Measurements from ENCODE around the gene ACTG2. TPM values are rescaled to one million over a fixed set of nuclear protein-coding genes. Genes with fewer than 3 reads are reported as not detected.
"Not testable (repeated sequence)": the region's sequence is repeated elsewhere in the genome, so short reads cannot be mapped to it uniquely, and the experiment has no call there.

Gene ACTG2
- total and polyA plus RNA-seq, 9 donors: 1.3 to 38.2 (median 9.9) TPM

DNA sequence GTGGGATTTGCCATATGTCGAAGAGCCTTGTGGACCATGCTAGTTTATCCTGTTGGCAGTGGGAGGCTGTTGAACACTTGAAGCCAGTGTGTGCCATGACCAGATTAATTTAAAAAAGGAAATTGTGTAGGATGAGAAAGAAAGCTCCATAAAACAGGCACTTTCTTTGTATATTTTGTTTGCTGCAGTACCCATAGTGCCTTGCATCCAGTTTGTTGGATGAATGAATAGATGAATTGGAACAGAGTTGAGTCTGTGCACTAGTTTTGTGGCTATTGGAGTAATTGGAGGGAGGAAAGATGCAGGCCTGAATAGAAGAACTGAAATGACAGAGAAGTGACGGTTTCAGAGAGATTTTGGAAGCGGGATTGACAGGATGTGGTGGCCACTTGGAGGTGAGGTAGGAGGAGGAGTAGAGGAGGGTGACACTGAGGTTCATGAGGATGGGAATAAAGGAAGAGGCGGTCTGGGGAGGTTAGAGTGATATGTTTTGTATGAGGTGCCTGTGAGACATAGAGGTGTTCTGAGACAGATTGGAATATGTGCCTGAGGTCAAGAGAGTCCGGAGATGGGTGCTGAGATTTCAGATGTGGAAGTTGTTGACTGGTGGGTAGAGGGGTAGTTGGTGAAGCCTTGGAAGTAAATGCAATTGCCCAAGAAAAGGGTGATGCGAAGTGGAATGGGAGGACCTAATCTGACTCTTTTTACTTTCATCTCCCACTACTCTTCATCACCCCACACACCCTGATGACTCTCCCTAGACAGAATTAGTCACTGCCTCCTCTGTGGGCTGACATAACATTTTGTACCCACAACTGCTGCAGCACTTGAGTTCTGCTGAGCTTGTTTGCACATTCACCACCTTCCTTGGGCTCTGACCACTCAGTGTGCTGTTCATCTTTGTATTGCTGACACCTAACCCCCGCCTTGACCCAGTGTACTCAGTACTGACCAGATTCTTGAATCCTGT, 39.0 kb downstream of the ACTG2 start:
- WGBS (ENCODE audit: insufficient coverage): 93% methylated on average over 5 of the region's 7 CpGs
- no peaks in the 10 kb centered on the region for H3K27me3 ChIP-seq (ENCODE audit: control insufficient read depth, insufficient read depth, low read length)
- H3K4me1 ChIP-seq (ENCODE audit: control insufficient read depth, insufficient read depth, low read length): peaks cover 11% of the 10 kb centered on the region
- no peak overlapping the region for H3K4me3 ChIP-seq (ENCODE audit: low read length)
- peaks cover 17% of the 10 kb centered on the region for H3K36me3 ChIP-seq (ENCODE audit: control insufficient read depth, insufficient read depth, low read length)
- no peak overlapping the region for H3K27ac ChIP-seq (ENCODE audit: low read length)
- no peaks in the 10 kb centered on the region for H3K9me3 ChIP-seq (replicated peaks; ENCODE audit: control insufficient read depth, low read depth, low read length)
- no peak for DNase-seq

DNA sequence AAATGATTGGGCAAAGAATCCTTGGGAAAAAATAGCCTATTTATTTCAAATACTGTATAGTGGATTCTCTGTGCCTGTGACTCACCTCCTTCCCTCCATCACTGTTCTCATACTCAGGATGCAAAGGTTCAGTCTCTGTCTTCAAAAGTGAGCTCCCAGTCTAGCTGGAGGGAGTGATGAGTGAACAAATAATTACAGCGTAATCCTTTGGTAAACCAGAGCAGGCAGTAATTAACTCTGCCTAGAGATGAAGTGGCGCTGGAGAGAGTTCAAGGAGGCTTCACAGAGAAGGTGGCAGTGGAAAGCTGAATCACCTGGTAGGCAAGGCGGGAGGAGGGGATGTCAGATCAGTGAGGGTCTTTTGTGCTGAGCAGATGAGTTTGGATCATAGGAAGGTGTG, 40.4 kb downstream of the ACTG2 start:
- Histone ChIP-seq H3K27me3 (ENCODE audit: control insufficient read depth, insufficient read depth, low read length) (no peaks in the 10 kb centered on the region), H3K36me3 (ENCODE audit: control insufficient read depth, insufficient read depth, low read length) (peaks cover 24% of the 10 kb centered on the region), H3K27ac (ENCODE audit: low read length) (no peak overlapping the region), H3K4me3 (ENCODE audit: low read length) (no peak overlapping the region), H3K9me3 (replicated peaks; ENCODE audit: control insufficient read depth, low read depth, low read length) (no peaks in the 10 kb centered on the region), H3K4me1 (ENCODE audit: control insufficient read depth, insufficient read depth, low read length) (peaks cover 8% of the 10 kb centered on the region)
- 94% methylated on average over 3 of the region's 3 CpGs for WGBS (ENCODE audit: insufficient coverage)
- no peak for DNase-seq

GRCh38 chr2:73935641-73936040, 42.8 kb downstream of the ACTG2 start:
- no peaks in the 10 kb centered on the region for H3K4me1 ChIP-seq (ENCODE audit: control insufficient read depth, insufficient read depth, low read length)
- H3K4me3 ChIP-seq (ENCODE audit: low read length): no peak overlapping the region
- H3K9me3 ChIP-seq (replicated peaks; ENCODE audit: control insufficient read depth, low read depth, low read length): no peaks in the 10 kb centered on the region
- H3K27ac ChIP-seq (ENCODE audit: low read length): no peak overlapping the region
- H3K27me3 ChIP-seq (ENCODE audit: control insufficient read depth, insufficient read depth, low read length): no peaks in the 10 kb centered on the region
- DNase-seq: no peak
- peaks cover 28% of the 10 kb centered on the region for H3K36me3 ChIP-seq (ENCODE audit: control insufficient read depth, insufficient read depth, low read length)

GRCh38 chr2:73937103-73937885, 44.5 kb downstream of the ACTG2 start:
- DNase-seq: no peak
- no peaks in the 10 kb centered on the region for H3K9me3 ChIP-seq (replicated peaks; ENCODE audit: control insufficient read depth, low read depth, low read length)
- no peaks in the 10 kb centered on the region for H3K27me3 ChIP-seq (ENCODE audit: control insufficient read depth, insufficient read depth, low read length)
- H3K36me3 ChIP-seq (ENCODE audit: control insufficient read depth, insufficient read depth, low read length): peaks cover 29% of the 10 kb centered on the region
- no peaks in the 10 kb centered on the region for H3K4me1 ChIP-seq (ENCODE audit: control insufficient read depth, insufficient read depth, low read length)
- WGBS (ENCODE audit: insufficient coverage): 100% methylated on average over 2 of the region's 4 CpGs
- no peak overlapping the region for H3K4me3 ChIP-seq (ENCODE audit: low read length)
- H3K27ac ChIP-seq (ENCODE audit: low read length): no peak overlapping the region

DNA sequence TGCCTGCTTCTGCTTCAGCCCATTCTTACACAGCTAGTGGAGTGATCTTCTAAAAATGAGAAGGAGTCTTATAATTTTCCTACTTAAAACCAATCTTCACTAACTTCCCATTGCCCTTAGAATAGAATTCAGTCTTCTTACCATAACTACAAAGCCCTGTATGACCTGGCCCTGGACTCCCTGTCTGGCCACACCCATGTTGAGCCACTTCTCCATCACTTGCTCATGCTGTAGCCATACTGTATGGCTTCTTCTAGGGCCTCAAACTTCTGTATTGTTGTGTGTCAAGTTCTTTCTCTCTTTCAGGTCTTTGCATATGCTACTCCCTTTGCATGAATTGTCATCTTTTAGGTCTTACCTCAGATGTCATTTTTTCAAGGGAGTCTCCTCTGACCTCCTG, 45.1 kb downstream of the ACTG2 start:
- Histone ChIP-seq H3K9me3 (replicated peaks; ENCODE audit: control insufficient read depth, low read depth, low read length) (no peaks in the 10 kb centered on the region), H3K27me3 (ENCODE audit: control insufficient read depth, insufficient read depth, low read length) (no peaks in the 10 kb centered on the region), H3K4me1 (ENCODE audit: control insufficient read depth, insufficient read depth, low read length) (no peaks in the 10 kb centered on the region), H3K36me3 (ENCODE audit: control insufficient read depth, insufficient read depth, low read length) (peaks cover 25% of the 10 kb centered on the region), H3K27ac (ENCODE audit: low read length) (no peak overlapping the region), H3K4me3 (ENCODE audit: low read length) (no peak overlapping the region)
- no peak for DNase-seq

- no peaks in the 10 kb centered on the region for H3K9me3 ChIP-seq (replicated peaks; ENCODE audit: control insufficient read depth, low read depth, low read length)
- WGBS (ENCODE audit: insufficient coverage): 88% methylated on average over 4 of the region's 5 CpGs
- no peaks in the 10 kb centered on the region for H3K27me3 ChIP-seq (ENCODE audit: control insufficient read depth, insufficient read depth, low read length)
- no peak overlapping the region for H3K4me3 ChIP-seq (ENCODE audit: low read length)
- DNase-seq: no peak
- no peak overlapping the region for H3K27ac ChIP-seq (ENCODE audit: low read length)
- no peaks in the 10 kb centered on the region for H3K4me1 ChIP-seq (ENCODE audit: control insufficient read depth, insufficient read depth, low read length)
- peaks cover 23% of the 10 kb centered on the region for H3K36me3 ChIP-seq (ENCODE audit: control insufficient read depth, insufficient read depth, low read length)
These were observed 46.0 kb downstream of the ACTG2 start for GRCh38 chr2:73938718-73939352.

GRCh38 chr2:73939419-73939818, 46.6 kb downstream of the ACTG2 start:
- 100% methylated on average over 2 of the region's 2 CpGs for WGBS (ENCODE audit: insufficient coverage)
- Histone ChIP-seq H3K36me3 (ENCODE audit: control insufficient read depth, insufficient read depth, low read length) (peaks cover 24% of the 10 kb centered on the region), H3K4me1 (ENCODE audit: control insufficient read depth, insufficient read depth, low read length) (no peaks in the 10 kb centered on the region), H3K4me3 (ENCODE audit: low read length) (no peak overlapping the region), H3K27ac (ENCODE audit: low read length) (no peak overlapping the region), H3K27me3 (ENCODE audit: control insufficient read depth, insufficient read depth, low read length) (no peaks in the 10 kb centered on the region), H3K9me3 (replicated peaks; ENCODE audit: control insufficient read depth, low read depth, low read length) (no peaks in the 10 kb centered on the region)
- no peak for DNase-seq

- peaks cover 29% of the 10 kb centered on the region for H3K36me3 ChIP-seq (ENCODE audit: control insufficient read depth, insufficient read depth, low read length)
- not testable (repeated sequence) for H3K27ac ChIP-seq (ENCODE audit: low read length); DNase-seq; H3K9me3 ChIP-seq (replicated peaks; ENCODE audit: control insufficient read depth, low read depth, low read length); H3K27me3 ChIP-seq (ENCODE audit: control insufficient read depth, insufficient read depth, low read length); H3K4me1 ChIP-seq (ENCODE audit: control insufficient read depth, insufficient read depth, low read length); H3K4me3 ChIP-seq (ENCODE audit: low read length)
- WGBS (ENCODE audit: insufficient coverage): 100% methylated on average over 1 of the region's 1 CpG
These were observed 47.3 kb downstream of the ACTG2 start for GRCh38 chr2:73940066-73940465.

GRCh38 chr2:73942664-73943063, 49.9 kb downstream of the ACTG2 start:
- WGBS (ENCODE audit: insufficient coverage): no CpG with 5 or more reads among the region's 2 CpGs
- Histone ChIP-seq H3K27ac (ENCODE audit: low read length) (no peak overlapping the region), H3K4me3 (ENCODE audit: low read length) (no peak overlapping the region), H3K27me3 (ENCODE audit: control insufficient read depth, insufficient read depth, low read length) (no peaks in the 10 kb centered on the region), H3K4me1 (ENCODE audit: control insufficient read depth, insufficient read depth, low read length) (no peaks in the 10 kb centered on the region), H3K36me3 (ENCODE audit: control insufficient read depth, insufficient read depth, low read length) (peaks cover 26% of the 10 kb centered on the region), H3K9me3 (replicated peaks; ENCODE audit: control insufficient read depth, low read depth, low read length) (no peaks in the 10 kb centered on the region)
- no peak for DNase-seq

GRCh38 chr2:73944714-73945113, 51.9 kb downstream of the ACTG2 start:
- Histone ChIP-seq H3K27me3 (ENCODE audit: control insufficient read depth, insufficient read depth, low read length) (no peaks in the 10 kb centered on the region), H3K9me3 (replicated peaks; ENCODE audit: control insufficient read depth, low read depth, low read length) (no peaks in the 10 kb centered on the region), H3K36me3 (ENCODE audit: control insufficient read depth, insufficient read depth, low read length) (peaks cover 32% of the 10 kb centered on the region), H3K4me1 (ENCODE audit: control insufficient read depth, insufficient read depth, low read length) (no peaks in the 10 kb centered on the region), H3K4me3 (ENCODE audit: low read length) (no peak overlapping the region), H3K27ac (ENCODE audit: low read length) (no peak overlapping the region)
- WGBS (ENCODE audit: insufficient coverage): 100% methylated on average over 1 of the region's 4 CpGs
- no peak for DNase-seq
